GM19372 (cell line): Measurements from ENCODE around the gene CIDEA.

Experiments
- ATAC-seq: cut with Tn5 transposase; IDR thresholded peaks from one replicate; pipeline ENCODE4 v1.9.1; 2021; ENCODE audit warnings: mild to moderate bottlenecking, low read depth, moderate library complexity; ENCODE audit not compliant: unreplicated experiment

Gene CIDEA

GRCh38 chr18:12296087-12296403 is 41.9 kb downstream of the CIDEA start:
- ATAC-seq, result no peak

GRCh38 chr18:12296457-12296856 is 42.3 kb downstream of the CIDEA start:
- no peak for ATAC-seq

- ATAC-seq, result no peak
These were observed 45.7 kb downstream of the CIDEA start for GRCh38 chr18:12299862-12300261.

GRCh38 chr18:12301263-12302005 is 47.3 kb downstream of the CIDEA start:
- no peak for ATAC-seq

GRCh38 chr18:12302391-12303147 is 48.4 kb downstream of the CIDEA start:
- no peak for ATAC-seq

- no peak for ATAC-seq
These were observed 50.4 kb downstream of the CIDEA start for GRCh38 chr18:12304351-12305210.

GRCh38 chr18:12305211-12305610 is 51.0 kb downstream of the CIDEA start:
- ATAC-seq, result no peak

- no peak for ATAC-seq
These were observed 51.9 kb downstream of the CIDEA start for GRCh38 chr18:12305930-12306629.

GRCh38 chr18:12306752-12307700 is 52.9 kb downstream of the CIDEA start:
- no peak for ATAC-seq

GRCh38 chr18:12307701-12308385 is 53.7 kb downstream of the CIDEA start, which contains the start of gene TUBB6:
Gene TUBB6 (plus strand): TSS chr18:12308241. CDS start chr18:12308293, 52 bp downstream.
- peak; percentile 67 for ATAC-seq

GRCh38 chr18:12308386-12309100 is 54.4 kb downstream of the CIDEA start:
- ATAC-seq, result peak; percentile 46

GRCh38 chr18:12309683-12310198 is 55.6 kb downstream of the CIDEA start:
- no peak for ATAC-seq

- ATAC-seq, result no peak
These were observed 56.6 kb downstream of the CIDEA start for GRCh38 chr18:12310762-12311161.

GRCh38 chr18:12312976-12313375 is 58.8 kb downstream of the CIDEA start:
- ATAC-seq, result no peak

- ATAC-seq, result no peak
These were observed 59.5 kb downstream of the CIDEA start for GRCh38 chr18:12313530-12314245.

GRCh38 chr18:12314591-12315305 is 60.6 kb downstream of the CIDEA start:
- ATAC-seq, result no peak

- ATAC-seq, result no peak
These were observed 61.3 kb downstream of the CIDEA start for GRCh38 chr18:12315490-12315889.
